DMS79 (cell line): Measurements from ENCODE around the gene PTAFR.
"Not testable (repeated sequence)": the region's sequence is repeated elsewhere in the genome, so short reads cannot be mapped to it uniquely, and the experiment has no call there.

Experiments
- DNase-seq: peaks from one replicate; lab custom pipeline; 2025; lab: John Stamatoyannopoulos, UW

PTAFR gene

GRCh38 chr1:28145728-28146127 is 30.8 kb downstream of the PTAFR start:
- DNase-seq: no peak

DNA sequence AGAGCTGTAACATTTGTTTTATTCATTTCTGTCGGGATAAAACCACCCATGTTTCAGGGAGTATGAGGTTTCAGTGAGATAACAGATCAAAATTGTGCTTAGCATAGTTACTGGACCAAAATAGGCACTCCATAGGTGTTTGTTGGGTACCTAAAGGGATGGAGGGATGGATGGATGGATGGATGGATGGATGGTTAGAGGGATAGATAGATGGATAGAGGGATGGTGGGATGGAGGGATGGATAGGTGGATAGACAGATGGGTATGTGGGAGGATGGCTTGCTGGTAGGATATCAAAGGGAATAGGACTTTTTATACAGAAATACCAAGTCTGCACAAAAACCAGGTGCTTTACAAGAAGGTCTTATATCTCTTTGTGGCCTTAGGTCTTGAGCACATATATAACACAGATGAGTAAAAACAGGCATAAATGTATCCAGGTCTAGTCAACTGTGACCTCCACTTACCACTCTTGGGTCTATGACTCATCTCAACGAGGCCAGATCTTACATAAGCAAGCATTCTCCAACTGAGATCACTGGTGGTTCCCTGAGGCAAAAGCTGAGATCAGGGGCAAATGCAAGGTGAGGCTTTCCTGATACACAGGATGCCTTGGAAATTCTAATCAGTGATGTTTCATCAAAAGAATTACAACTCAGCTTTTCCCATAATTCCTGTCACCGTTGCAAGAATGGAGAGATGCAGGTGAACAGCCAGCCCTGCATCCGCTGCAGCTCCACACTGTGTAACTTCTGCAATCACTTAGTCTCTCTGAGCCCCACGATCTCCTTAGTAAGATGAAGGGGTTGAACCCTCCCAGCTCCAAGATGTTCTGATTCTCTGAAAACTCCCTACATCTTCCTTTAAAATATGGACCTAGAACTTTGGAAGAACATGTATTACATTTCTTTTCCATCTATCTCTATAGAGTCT is 32.0 kb downstream of the PTAFR start:
- no peak for DNase-seq

- DNase-seq: no peak
These were observed 32.8 kb downstream of the PTAFR start for GRCh38 chr1:28143496-28144202.

- DNase-seq: no peak
These were observed 34.8 kb downstream of the PTAFR start for GRCh38 chr1:28141685-28142084.

DNA sequence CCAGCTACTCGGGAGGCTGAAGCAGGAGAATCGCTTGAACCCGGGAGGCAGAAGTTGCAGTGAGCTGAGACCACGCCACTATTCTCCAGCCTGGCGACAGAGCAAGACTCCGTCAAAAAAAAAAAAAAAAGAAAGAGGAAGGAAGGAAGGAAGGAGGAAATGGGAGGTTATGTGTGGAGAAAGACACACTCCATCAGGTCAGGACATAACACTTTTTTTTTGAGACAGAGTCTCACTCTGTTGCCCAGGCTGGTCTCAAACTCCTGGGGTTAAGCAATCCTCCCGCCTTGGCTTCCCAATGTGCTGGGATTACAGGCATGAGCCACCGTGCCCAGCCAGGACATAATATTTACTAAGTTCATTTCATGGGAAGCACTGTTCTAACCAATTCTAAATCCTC is 36.6 kb downstream of the PTAFR start:
- DNase-seq: not testable (repeated sequence)

- no peak for DNase-seq
These were observed 37.3 kb downstream of the PTAFR start for GRCh38 chr1:28139025-28139712.

GRCh38 chr1:28136922-28137613 is 39.4 kb downstream of the PTAFR start:
- no peak for DNase-seq

- no peak for DNase-seq
These were observed 40.1 kb downstream of the PTAFR start for GRCh38 chr1:28136169-28136921.

- DNase-seq: no peak
These were observed 40.9 kb downstream of the PTAFR start for GRCh38 chr1:28135371-28136168.

DNA sequence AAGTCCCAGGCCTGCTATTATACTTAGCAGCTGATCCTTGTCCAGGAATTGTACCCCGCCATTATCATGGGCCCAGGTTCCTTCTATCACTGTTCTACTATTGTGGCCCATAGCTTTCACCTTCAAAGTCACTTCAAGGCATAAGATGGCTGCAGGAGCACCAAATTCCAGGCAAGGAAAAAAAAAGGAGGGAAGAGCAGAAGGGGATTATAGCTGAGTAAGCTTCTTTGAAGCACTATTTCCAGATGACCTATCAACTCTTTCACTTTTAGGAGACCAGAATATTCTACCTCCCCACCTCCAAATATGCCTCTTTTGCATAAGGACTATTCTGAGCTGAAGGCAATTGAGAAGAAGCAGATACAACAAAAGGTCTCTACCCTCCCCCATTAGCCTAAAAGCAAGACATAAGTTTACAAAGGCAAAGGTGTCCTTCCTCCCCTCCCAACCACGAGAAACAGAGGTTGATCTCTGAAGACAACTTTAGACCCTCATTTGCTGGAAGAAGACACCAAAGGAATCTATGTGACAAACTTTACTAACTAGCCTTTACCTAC is 41.8 kb downstream of the PTAFR start:
- no peak for DNase-seq

DNA sequence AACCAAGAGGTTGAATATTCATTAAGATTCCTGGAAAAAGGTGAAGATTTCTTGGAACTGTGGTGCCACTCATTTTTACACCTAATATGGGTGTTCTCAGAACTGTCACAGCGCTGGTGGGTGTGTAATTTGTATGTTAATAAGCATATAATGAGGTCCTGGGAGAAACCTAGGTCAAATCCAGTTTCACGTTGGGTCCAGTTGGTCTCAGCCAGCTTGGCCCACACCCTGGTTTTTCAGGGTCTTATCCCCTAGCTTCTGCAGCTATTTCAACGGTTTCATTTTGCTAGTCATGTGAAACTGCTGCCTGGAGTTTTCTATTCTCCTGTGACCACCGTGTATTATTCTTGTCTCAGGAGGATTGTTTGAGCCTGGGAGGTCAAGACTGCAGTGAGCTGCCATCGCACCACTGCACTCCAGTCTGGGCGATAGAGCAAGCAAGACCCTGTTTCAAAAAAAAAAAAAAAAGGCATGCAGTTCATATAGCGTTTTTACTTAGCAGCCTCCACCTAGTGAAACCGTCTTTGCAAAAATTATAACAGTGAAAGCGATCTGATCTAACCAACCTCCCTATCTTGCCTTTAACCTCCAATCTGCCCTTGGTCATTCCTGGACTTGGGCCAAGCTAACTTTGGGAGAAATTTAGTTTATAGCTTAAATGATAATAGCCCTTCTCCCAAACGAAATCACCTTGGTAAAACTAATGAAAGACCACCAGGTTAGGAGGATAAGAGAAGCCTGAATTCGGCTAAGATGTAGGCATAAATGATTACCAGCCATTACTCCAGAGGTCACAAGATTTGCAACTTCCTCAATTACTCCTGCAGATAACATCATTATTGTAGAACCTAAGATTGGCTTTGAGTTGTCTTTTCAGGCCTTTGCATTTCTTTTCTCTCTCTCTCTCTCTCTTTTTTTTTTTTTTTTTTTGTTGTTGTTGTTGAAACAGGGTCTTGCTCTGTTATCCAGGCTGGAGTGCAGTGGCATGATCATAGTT is 44.0 kb downstream of the PTAFR start:
- no peak for DNase-seq

DNA sequence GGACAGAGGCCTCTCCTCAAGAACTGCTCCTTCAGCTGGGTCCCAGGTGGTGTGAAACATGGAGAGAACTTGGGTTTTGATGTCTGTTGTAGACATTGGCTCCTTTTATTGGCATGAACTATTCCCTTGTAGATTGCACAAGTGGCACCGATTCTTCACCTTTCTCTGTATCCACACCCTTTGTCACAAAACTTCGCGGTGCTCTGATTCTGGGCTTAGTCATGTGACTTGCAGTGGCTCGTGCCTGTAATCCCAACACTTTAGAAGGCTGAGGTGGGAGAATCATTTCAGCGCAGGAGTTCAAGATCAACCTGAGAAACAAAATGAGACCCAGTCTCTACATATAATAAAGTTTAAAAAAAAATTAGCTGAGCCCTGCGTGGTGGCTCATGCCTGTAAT is 45.6 kb downstream of the PTAFR start:
- no peak for DNase-seq

- DNase-seq: no peak
These were observed 47.3 kb downstream of the PTAFR start for GRCh38 chr1:28129150-28129549.

GRCh38 chr1:28127617-28128257 is 48.8 kb downstream of the PTAFR start:
- DNase-seq: no peak

- DNase-seq: no peak
These were observed 49.6 kb downstream of the PTAFR start for GRCh38 chr1:28126783-28127490.

- DNase-seq: no peak
These were observed 50.3 kb downstream of the PTAFR start for GRCh38 chr1:28126212-28126611.

GRCh38 chr1:28123461-28123961 is 53.0 kb downstream of the PTAFR start:
- no peak for DNase-seq

- DNase-seq: no peak
These were observed 54.3 kb downstream of the PTAFR start for GRCh38 chr1:28122183-28122582.
